Calu3 (cell line): Measurements from ENCODE around the gene BCAS3. TPM values are rescaled to one million over a fixed set of nuclear protein-coding genes. Genes with fewer than 3 reads are reported as not detected.
"Not testable (repeated sequence)": the region's sequence is repeated elsewhere in the genome, so short reads cannot be mapped to it uniquely, and the experiment has no call there.

Experiments used
- BruUV-seq: library from RNA; stranded (reverse); fragments of 400-500 nt; replicated peaks from 2 replicates; lab custom pipeline; 2021; lab: Mats Ljungman, UMichigan
- CTCF ChIA-PET: fragments of 300-600 bp; sonication (Branson Sonifier 250); formaldehyde crosslinking; loops from one replicate; lab custom pipeline; 2022; ENCODE audit warnings: antibody characterized with exemption; lab: Charles Lee
- DNase-seq: peaks from one replicate; pipeline ENCODE4 v3.0.0; 2022
- H3K27ac Mint-ChIP-seq: one replicate; pipeline ENCODE4 v1.8.0; 2022; ENCODE audit warnings: mixed read lengths; ENCODE audit not compliant: unreplicated experiment
- H3K27me3 Mint-ChIP-seq: one replicate; pipeline ENCODE4 v1.8.0; 2022; ENCODE audit warnings: mixed read lengths; ENCODE audit not compliant: unreplicated experiment
- H3K36me3 Mint-ChIP-seq: one replicate; pipeline ENCODE4 v1.8.0; 2022; ENCODE audit warnings: mild to moderate bottlenecking, moderate library complexity, mixed read lengths; ENCODE audit not compliant: insufficient read depth, unreplicated experiment
- H3K4me1 Mint-ChIP-seq: one replicate; pipeline ENCODE4 v1.8.0; 2022; ENCODE audit warnings: mild to moderate bottlenecking, low read depth, mixed read lengths; ENCODE audit not compliant: unreplicated experiment
- H3K4me3 Mint-ChIP-seq: one replicate; pipeline ENCODE4 v1.8.0; 2022; ENCODE audit warnings: mild to moderate bottlenecking, low read depth, moderate library complexity, mixed read lengths; ENCODE audit not compliant: unreplicated experiment
- H3K9me3 Mint-ChIP-seq: one replicate; pipeline ENCODE4 v1.8.0; 2022; ENCODE audit warnings: low read depth, mixed read lengths; ENCODE audit not compliant: unreplicated experiment
- intact Hi-C: fragments of 100-400 bp; cut with micrococcal nuclease; formaldehyde crosslinking; loops from one replicate; pipeline ENCODE4 v1.10.0; 2022; ENCODE audit not compliant: unreplicated experiment
- total RNA-seq: library from RNA; stranded (reverse); gene quantifications from 2 replicates; pipeline ENCODE4 v1.2.3, GENCODE V29; 2022
- TF ChIP-seq, protein P1 (sequence below): fragments of 200-600 bp; IDR thresholded peaks from one replicate; pipeline ENCODE4 v1.8.0; 2022; ENCODE audit warnings: antibody characterized with exemption; ENCODE audit not compliant: unreplicated experiment

Gene BCAS3
- total RNA-seq, 1 experiment from 2014 or later: 10.9 TPM

DNA sequence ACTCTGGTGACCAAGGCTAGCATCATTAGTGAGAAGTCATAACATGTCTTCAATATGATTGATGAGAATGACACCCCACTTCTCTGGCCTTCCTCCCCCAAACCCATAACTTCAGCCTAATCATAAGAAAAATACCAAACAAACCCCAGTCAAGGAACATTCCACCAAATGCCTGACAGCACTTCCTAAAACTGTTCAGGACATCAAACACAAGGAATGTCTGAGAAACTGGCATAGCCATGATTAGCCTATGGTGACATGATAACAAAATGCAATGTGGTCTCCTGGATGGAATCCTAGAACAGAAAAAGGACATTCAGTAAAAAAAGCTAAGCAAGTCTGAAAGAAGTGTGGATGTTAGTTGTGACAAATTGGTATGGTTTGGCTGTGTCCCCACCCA lies 749.9 kb downstream of the BCAS3 start:
- Mint-ChIP-seq H3K4me3 (no peak overlapping the region), H3K36me3 (no peaks in the 10 kb centered on the region), H3K9me3 (no peaks in the 10 kb centered on the region), H3K4me1 (no peaks in the 10 kb centered on the region), H3K27ac (no peak overlapping the region), H3K27me3 (peaks cover 2% of the 10 kb centered on the region)
- CTCF ChIA-PET: no interaction called here
- intact Hi-C loops: no loop called here
- TF ChIP-seq, protein P1, sequence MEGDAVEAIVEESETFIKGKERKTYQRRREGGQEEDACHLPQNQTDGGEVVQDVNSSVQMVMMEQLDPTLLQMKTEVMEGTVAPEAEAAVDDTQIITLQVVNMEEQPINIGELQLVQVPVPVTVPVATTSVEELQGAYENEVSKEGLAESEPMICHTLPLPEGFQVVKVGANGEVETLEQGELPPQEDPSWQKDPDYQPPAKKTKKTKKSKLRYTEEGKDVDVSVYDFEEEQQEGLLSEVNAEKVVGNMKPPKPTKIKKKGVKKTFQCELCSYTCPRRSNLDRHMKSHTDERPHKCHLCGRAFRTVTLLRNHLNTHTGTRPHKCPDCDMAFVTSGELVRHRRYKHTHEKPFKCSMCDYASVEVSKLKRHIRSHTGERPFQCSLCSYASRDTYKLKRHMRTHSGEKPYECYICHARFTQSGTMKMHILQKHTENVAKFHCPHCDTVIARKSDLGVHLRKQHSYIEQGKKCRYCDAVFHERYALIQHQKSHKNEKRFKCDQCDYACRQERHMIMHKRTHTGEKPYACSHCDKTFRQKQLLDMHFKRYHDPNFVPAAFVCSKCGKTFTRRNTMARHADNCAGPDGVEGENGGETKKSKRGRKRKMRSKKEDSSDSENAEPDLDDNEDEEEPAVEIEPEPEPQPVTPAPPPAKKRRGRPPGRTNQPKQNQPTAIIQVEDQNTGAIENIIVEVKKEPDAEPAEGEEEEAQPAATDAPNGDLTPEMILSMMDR: no peak
- no peak for DNase-seq
- BruUV-seq: no TSS peak

DNA sequence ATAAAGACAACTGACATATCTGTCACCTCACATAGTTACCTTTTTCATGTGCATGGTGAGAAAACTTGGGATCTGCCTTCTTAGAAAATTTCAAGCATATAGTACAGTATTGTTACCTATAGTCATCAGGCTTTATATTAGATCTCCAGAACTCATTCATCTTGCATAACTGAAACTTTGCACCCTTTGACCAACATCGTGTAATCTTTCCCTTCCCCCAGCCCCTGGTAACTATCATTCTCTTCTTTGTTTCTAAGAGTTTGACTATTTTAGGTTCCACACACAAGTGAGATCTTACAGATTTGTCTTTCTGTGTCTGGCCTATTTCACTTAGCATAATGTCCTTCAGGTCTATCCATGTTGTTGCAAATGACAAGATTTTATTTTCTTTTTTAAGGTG lies 751.6 kb downstream of the BCAS3 start:
- Mint-ChIP-seq H3K4me1 (no peaks in the 10 kb centered on the region), H3K9me3 (no peaks in the 10 kb centered on the region), H3K27me3 (no peaks in the 10 kb centered on the region), H3K27ac (no peak overlapping the region), H3K4me3 (no peak overlapping the region), H3K36me3 (no peaks in the 10 kb centered on the region)
- DNase-seq: no peak
- CTCF ChIA-PET: no interaction called here
- TF ChIP-seq, protein P1: no peak
- intact Hi-C loops: no loop called here
- BruUV-seq: no TSS peak

DNA sequence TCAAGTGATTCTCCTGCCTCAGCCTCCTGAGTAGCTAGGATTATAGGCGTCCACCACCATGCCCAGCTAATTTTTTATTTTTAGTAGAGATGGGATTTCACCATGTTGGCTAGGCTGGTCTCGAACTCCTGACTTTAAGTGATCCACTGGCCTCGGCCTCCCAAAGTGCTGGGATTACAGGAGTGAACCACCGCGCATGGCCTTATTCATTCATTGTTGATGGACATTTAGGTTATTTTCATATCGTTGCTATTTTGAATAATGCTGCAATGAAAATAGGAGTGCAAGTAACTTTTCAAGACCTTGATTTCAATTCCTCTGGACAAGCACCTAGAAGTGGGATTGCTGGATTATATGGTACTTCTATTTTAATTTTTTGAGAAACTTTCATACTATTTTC lies 752.2 kb downstream of the BCAS3 start:
- H3K4me3 Mint-ChIP-seq, DNase-seq, H3K36me3 Mint-ChIP-seq, CTCF ChIA-PET, H3K9me3 Mint-ChIP-seq, H3K27me3 Mint-ChIP-seq, H3K27ac Mint-ChIP-seq, BruUV-seq, H3K4me1 Mint-ChIP-seq, intact Hi-C loops: not testable (repeated sequence)

DNA sequence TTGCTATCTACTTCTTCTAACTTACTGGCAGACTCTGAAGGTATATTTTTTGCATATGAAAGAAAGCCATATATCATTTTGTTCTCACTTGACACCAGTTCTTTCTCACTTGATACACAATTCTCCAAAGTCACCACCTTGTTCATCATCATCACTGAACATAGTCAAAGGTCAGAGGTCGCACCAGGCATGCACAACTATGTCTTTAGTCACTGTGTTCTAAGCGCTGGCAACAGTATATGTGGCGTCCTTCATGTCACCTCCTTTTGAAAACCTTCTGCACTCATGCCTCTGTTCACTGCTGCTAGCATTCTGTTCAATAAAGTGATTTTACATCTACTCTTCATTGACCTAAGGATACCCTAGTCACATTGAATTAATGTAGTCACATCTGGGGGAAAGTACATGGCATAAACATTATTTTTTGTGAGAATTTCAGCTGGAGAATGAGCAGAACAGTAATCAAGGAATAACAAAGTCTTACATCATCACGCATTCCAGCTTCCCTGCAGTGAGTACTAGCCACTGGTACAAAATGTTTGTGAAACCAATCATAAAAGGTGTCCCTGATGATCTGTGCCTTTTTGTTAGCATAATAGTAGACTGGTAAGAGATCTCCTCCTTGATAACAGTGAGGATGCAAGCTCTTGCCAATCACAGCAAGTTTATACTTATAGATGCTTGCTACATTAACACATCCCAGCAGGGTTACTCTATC lies 754.1 kb downstream of the BCAS3 start:
- Mint-ChIP-seq H3K36me3 (no peaks in the 10 kb centered on the region), H3K9me3 (no peaks in the 10 kb centered on the region), H3K4me3 (no peak overlapping the region), H3K27me3 (peaks cover 4% of the 10 kb centered on the region), H3K27ac (no peak overlapping the region), H3K4me1 (no peaks in the 10 kb centered on the region)
- TF ChIP-seq, protein P1: no peak
- CTCF ChIA-PET: no interaction called here
- DNase-seq: no peak
- BruUV-seq: no TSS peak
- intact Hi-C loops: no loop called here

DNA sequence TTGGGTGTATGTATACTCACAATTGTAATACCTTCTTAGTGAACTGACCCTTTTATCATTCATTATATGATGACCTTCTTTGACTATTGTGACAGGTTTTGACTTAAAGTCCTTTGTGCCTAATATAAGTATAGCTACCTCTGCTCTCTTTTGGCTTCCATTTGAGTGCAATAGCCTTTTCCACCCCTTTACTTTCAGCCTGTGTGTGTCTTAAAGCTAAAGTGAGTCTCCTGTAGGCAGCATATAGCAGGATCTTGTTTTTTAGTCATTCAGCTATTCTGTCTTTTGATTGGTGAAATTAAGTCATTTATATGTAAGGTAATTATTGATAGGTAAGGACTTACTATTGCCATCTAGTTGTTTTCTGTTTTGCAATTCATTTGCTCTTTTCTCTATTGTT lies 758.6 kb downstream of the BCAS3 start:
- BruUV-seq: no TSS peak

More for the DNA sequence above, 758.6 kb downstream of the BCAS3 start:
- Mint-ChIP-seq H3K27me3 (peaks cover 43% of the 10 kb centered on the region), H3K36me3 (no peaks in the 10 kb centered on the region), H3K4me1 (no peaks in the 10 kb centered on the region), H3K9me3 (peaks cover 8% of the 10 kb centered on the region), H3K27ac (no peak overlapping the region), H3K4me3 (no peak overlapping the region)
- intact Hi-C loops: no loop called here
- no peak for DNase-seq
- TF ChIP-seq, protein P1: no peak
- CTCF ChIA-PET: no interaction called here
